AG08396 (cell line): ENCODE measurements around the gene SPATA32.
"Not testable (repeated sequence)": the region's sequence is repeated elsewhere in the genome, so short reads cannot be mapped to it uniquely, and the experiment has no call there.

ENCODE experiments used
- DNase-seq: peaks from one replicate; pipeline ENCODE4 v3.0.0; 2012; ENCODE audit warnings: low spot score, mixed read lengths

The SPATA32 gene, protein sequence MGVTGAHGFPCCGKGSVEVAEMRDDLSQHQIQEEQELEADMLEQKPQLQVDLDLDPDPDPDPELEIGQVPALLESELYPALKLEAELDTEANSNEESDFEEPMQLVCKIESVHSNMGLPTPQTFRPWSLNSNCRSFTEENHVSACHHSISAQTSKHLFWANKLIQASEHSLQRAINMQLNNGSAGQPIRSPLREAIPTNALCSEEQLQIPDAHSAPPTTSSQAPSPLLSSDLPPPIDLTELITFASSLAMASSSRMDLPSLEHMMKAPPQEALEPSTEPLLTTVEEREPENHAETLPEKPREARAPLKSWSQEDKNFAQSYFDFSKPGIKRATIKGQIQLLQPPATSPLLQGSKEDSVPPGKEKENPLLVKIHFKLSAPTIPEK

GRCh38 chr17:45261577-45262515, at the start of gene SPATA32:
Gene SPATA32 (minus strand): TSS chr17:45262094. CDS start chr17:45262016, 78 bp downstream.
- DNase-seq = no peak

DNA sequence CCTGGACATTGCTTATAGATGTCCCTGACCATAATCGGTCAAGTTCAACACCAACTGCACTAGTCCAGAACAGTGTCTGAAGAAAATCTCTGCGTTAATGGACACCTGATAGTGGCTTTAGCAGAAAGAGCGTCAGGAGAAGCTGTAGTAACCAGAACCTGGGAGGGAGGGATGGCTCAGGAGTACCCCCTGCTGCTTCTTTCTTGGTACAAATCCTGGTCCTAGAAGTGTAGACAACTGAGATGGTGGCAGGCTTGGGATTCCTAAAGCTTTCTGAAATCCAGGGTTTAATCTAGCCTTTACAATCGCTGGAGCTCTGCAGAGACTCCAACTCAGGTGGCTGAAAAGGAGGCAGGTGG, 49.5 kb upstream of the SPATA32 start:
- no peak for DNase-seq

- no peak for DNase-seq
These were observed 48.8 kb upstream of the SPATA32 start for GRCh38 chr17:45310380-45311324.

- no peak for DNase-seq
These were observed 47.5 kb upstream of the SPATA32 start for GRCh38 chr17:45309400-45309799.

GRCh38 chr17:45308840-45309239, 46.9 kb upstream of the SPATA32 start:
- no peak for DNase-seq

DNA sequence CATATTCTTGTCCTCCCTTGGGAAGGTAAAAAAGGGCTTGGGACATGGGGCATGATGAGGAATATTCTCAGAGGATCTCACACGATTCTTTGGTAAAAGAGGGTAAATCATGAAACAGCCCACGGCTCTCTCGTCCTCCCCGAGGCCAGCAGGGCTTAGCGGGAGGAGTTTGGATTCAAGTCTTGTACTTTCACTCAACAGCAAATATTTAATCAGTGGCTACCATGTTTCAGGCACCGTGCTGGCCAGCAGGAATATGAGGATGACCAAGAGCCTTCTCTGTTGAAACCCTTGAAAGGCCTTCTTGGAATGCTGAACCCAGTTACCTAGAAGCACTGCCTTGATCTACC, 46.1 kb upstream of the SPATA32 start:
- no peak for DNase-seq

DNA sequence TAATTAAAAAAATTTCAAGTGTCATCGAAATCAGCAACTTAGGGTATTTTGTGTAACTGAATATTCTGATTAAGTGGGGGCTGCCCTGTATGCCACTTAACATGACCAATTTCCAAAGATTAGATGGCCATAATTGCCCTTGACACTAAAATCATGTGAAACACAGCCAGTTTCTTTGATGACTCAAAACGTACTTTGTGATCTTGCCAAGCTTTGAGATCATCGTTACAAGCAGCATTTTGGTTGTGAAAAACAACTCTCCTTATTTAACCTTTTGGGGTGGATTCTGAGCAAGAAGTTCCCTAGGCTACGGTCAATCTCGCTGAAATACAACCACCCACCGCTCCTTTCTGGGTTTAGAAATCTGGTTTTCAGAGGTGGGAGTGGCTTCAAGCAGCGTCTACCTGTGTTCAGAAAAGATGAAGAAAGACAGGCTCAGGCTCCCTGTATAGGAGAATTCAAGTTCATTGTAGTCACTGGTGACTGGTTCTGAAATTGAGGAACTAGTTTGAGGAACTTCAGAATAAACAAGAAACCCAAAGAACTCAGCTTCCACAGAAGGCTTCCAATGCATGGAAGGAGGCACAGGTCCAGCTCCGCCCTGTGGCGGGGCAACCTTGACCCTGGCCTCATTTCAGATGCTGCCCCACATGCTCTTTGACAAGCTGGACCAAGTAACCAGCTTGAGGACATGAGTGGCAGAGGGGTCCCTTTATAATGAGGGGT, 45.6 kb upstream of the SPATA32 start:
- peak; percentile 63 for DNase-seq

DNA sequence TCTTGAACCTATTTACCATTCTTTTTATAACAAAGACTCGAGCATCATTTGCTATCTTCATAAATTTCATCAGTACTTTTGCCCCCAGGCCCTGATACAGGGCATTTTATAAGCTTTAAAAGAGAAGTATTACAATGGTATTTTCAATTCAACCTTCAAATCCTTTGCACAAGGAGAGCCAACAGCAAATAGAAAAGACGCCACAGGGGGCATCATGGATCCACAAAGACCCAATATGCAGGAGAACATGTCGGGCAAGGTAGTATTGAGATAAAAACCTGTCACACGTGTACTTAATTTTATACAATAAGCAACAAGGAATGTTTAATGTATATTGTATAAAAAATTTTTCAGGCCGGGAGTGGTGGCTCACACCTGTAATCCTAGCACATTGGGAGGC, 44.7 kb upstream of the SPATA32 start:
- DNase-seq = no peak

GRCh38 chr17:45306094-45306493, 44.2 kb upstream of the SPATA32 start:
- DNase-seq = no peak

- no peak for DNase-seq
These were observed 43.7 kb upstream of the SPATA32 start for GRCh38 chr17:45305530-45306087.

DNA sequence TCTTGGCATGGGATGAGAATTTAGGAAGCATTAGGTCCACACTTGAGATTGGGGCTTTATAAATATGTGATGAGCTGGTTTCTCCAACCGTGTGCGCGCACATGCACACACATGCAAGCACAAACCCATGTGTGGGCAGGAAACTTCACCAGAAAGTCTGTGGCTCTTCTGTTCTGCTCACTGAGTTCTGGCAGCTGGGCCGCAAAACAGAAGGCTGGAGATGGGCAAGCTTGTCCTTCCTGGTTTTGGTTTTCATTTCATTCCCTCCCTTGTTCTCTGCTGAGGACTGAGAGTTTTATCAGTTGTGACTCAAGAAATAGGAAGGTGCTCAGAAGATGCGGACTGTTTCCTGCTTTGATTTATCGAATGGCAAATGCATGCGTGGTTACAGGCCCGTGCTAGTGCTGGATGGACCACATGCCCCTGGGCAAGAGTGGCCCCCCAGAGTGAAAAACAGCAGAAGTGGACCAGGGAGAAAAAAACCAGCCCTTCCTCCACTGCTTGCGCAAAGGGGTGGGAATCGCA, 40.8 kb upstream of the SPATA32 start:
- no peak for DNase-seq

DNA sequence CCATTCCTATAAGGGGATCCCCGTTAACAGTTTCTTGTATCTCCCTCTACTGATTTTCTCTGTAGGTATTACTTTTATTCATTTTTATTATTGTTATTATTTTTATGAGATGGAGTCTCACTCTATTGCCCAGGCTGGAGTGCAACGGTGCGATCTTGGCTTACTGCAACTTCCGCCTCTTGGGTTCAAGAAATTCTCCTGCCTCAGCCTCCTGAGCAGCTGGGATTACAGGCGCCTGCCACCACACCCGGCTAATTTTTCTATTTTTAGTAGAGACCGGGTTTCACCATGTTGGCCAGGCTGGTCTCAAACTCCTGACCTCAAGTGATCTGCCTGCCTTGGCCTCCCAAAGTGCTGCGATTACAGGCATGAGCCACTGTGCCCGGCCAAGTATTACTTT, 40.3 kb upstream of the SPATA32 start:
- not testable (repeated sequence) for DNase-seq

DNA sequence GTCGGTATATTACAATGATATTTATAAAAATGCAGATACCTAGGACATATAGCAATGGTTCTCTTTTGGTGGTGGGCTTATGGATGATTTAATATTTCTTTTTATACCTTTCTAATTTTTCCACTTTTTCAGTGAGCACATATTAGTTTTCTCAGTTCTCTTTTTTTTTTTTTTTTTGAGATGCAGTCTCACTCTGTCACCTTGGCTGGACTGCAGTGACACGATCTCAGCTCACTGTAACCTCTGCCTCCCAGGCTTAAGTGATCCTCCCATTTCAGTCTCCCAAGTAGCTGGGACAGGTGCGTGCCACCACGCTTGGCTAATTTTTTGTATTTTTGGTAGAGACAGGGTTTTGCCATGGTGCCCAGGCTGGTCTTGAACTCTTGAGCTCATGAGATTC, 39.8 kb upstream of the SPATA32 start:
- DNase-seq = no peak

GRCh38 chr17:45300060-45300751, 38.3 kb upstream of the SPATA32 start:
- no peak for DNase-seq

DNA sequence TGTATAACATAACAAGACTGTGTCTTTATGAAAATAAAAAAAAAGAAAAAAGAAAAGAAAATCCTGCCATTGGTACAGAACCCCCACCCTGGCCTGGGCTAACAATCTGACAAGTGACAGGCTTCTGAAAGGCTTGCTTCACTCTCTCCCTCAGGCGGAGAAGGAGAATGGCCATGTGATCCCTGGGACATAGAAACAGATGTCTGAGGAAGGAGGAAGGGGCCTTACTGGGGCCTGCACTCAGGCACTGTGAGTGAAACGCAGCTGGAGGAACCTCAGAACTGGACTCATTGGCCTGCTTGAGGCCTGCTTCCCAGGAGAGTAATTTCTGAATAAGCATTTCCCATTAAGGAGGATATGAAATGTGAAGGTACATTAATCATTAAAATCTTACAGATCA, 37.5 kb upstream of the SPATA32 start:
- no peak for DNase-seq

GRCh38 chr17:45298546-45299285, 36.8 kb upstream of the SPATA32 start:
- DNase-seq = no peak

- no peak for DNase-seq
These were observed 34.9 kb upstream of the SPATA32 start for GRCh38 chr17:45296833-45297124.

- DNase-seq = no peak
These were observed 34.3 kb upstream of the SPATA32 start for GRCh38 chr17:45296003-45296832.

- peak; percentile 74 for DNase-seq
These were observed 32.6 kb upstream of the SPATA32 start for GRCh38 chr17:45294506-45294905.
